HepG2 (cell line): Measurements from ENCODE around the gene DQX1. TPM values are rescaled to one million over a fixed set of nuclear protein-coding genes. Genes with fewer than 3 reads are reported as not detected.

Experiments used
- DNMT3B ChIP-seq: conservative IDR thresholded peaks from 2 replicates; pipeline ENCODE4 v1.6.1; 2016; ENCODE audit warnings: missing biosample characterization, control low read depth
- ELF3 ChIP-seq: IDR thresholded peaks from 2 replicates; pipeline ENCODE4 v1.6.1; 2016; ENCODE audit warnings: missing genetic modification reagents, missing compliant biosample characterization
- HHEX ChIP-seq: IDR thresholded peaks from 2 replicates; pipeline ENCODE4 v1.6.1; 2016; ENCODE audit warnings: control low read depth
- HINFP ChIP-seq: sonication (generic); formaldehyde crosslinking; IDR thresholded peaks from 2 replicates; pipeline ENCODE4 v1.4.0; 2020; ENCODE audit warnings: low read depth, mild to moderate bottlenecking, missing genetic modification reagents
- KDM5A ChIP-seq: fragments of 200-600 bp; sonication (generic); IDR thresholded peaks from 2 replicates; pipeline ENCODE4 v1.7.0; 2018; ENCODE audit warnings: antibody characterized with exemption, mild to moderate bottlenecking, low read length, borderline replicate concordance
- KLF9 ChIP-seq: IDR thresholded peaks from 2 replicates; pipeline ENCODE4 v1.6.1; 2016; ENCODE audit warnings: low read depth
- PITX1 ChIP-seq: sonication (generic); formaldehyde crosslinking; IDR thresholded peaks from 2 replicates; pipeline ENCODE4 v1.5.1; 2020; ENCODE audit warnings: mild to moderate bottlenecking, missing genetic modification reagents
- SOX13 ChIP-seq, 3 experiments: fragments of 450-650 bp in 1 of 3; sonication (generic) in 1 of 3; formaldehyde crosslinking in 1 of 3; IDR thresholded peaks in 2 of 3; conservative IDR thresholded peaks in 1 of 3; 2 replicates each; pipeline versions ENCODE4 v1.5.0 to v1.6.1; 2016 to 2020; ENCODE audit warnings: antibody characterized with exemption in 1 of 3, mild to moderate bottlenecking in 1 of 3, missing compliant biosample characterization in 1 of 3, missing genetic modification reagents in 1 of 3, moderate library complexity in 1 of 3
- SOX5 ChIP-seq: IDR thresholded peaks from 2 replicates; pipeline ENCODE4 v1.6.1; 2016; ENCODE audit warnings: borderline replicate concordance
- ZBTB39 ChIP-seq: sonication (generic); formaldehyde crosslinking; IDR thresholded peaks from 2 replicates; pipeline ENCODE4 v1.5.0; 2020; ENCODE audit warnings: missing genetic modification reagents
- ZBTB46 ChIP-seq: sonication (generic); formaldehyde crosslinking; IDR thresholded peaks from 2 replicates; pipeline ENCODE4 v1.4.0; 2020; ENCODE audit warnings: mild to moderate bottlenecking, missing genetic modification reagents, borderline replicate concordance
- ZKSCAN8 ChIP-seq: IDR thresholded peaks from 2 replicates; pipeline ENCODE4 v1.6.1; 2016; ENCODE audit warnings: borderline replicate concordance, missing genetic modification reagents, missing compliant biosample characterization
- ZNF10 ChIP-seq: sonication (generic); formaldehyde crosslinking; IDR thresholded peaks from 2 replicates; pipeline ENCODE4 v1.4.0; 2020; ENCODE audit warnings: mild to moderate bottlenecking, low read depth, missing genetic modification reagents, borderline replicate concordance
- ZNF24 ChIP-seq: fragments of 450-650 bp; IDR thresholded peaks from 2 replicates; pipeline ENCODE4 v1.6.1; 2017; ENCODE audit warnings: antibody characterized with exemption, mild to moderate bottlenecking
- ZNF329 ChIP-seq: sonication (generic); formaldehyde crosslinking; IDR thresholded peaks from 2 replicates; pipeline ENCODE4 v1.9.0; 2021; ENCODE audit warnings: low read depth, mild to moderate bottlenecking, missing genetic modification reagents
- ZNF761 ChIP-seq: sonication (generic); formaldehyde crosslinking; conservative IDR thresholded peaks from 2 replicates; pipeline ENCODE4 v1.4.0; 2020; ENCODE audit warnings: mild to moderate bottlenecking, missing genetic modification reagents
- ZNF780A ChIP-seq: sonication (generic); formaldehyde crosslinking; IDR thresholded peaks from 2 replicates; pipeline ENCODE4 v1.8.0; 2022; ENCODE audit warnings: mild to moderate bottlenecking, missing genetic modification reagents, moderate library complexity
- ZSCAN5A ChIP-seq: sonication (generic); formaldehyde crosslinking; IDR thresholded peaks from 2 replicates; pipeline ENCODE4 v1.8.0; 2022; ENCODE audit warnings: mild to moderate bottlenecking, missing genetic modification reagents, borderline replicate concordance
- polyA plus RNA-seq, 8 experiments: library from polyadenylated mRNA; depleted of rRNA in 3 of 8; stranded (reverse) in 7 of 8; unstranded in 1 of 8; fragments of >200 nt; fragmentation: Illumina TruSeq in 4 of 8; extraction: Trizol in 4 of 8; gene quantifications; 2 replicates each; pipeline versions ENCODE4 v1.2.1 to v1.2.3, GENCODE V29; 2011 to 2016; ENCODE audit warnings: low read depth in 4 of 8, missing spikeins in 1 of 8, mixed read lengths in 1 of 8; ENCODE audit not compliant: insufficient read depth in 1 of 8
- total RNA-seq, 5 experiments: library from RNA; depleted of rRNA; stranded (reverse); fragments of >200 nt; fragmentation: Illumina TruSeq; extraction: Trizol; gene quantifications; 2 replicates each; pipeline ENCODE4 v1.2.3, GENCODE V29; 2016; ENCODE audit warnings: low read depth in 1 of 5
- TF ChIP-seq, protein P1 (sequence below): sonication (generic); formaldehyde crosslinking; IDR thresholded peaks from 2 replicates; pipeline ENCODE4 v1.5.0; 2020; ENCODE audit warnings: mild to moderate bottlenecking, missing genetic modification reagents, borderline replicate concordance

Gene DQX1
- total and polyA plus RNA-seq, 2 of the 13 experiments (the other 11 are each of a cell fraction or from before 2014, with no cell fraction given): 27.6 to 89.8 TPM

DNA sequence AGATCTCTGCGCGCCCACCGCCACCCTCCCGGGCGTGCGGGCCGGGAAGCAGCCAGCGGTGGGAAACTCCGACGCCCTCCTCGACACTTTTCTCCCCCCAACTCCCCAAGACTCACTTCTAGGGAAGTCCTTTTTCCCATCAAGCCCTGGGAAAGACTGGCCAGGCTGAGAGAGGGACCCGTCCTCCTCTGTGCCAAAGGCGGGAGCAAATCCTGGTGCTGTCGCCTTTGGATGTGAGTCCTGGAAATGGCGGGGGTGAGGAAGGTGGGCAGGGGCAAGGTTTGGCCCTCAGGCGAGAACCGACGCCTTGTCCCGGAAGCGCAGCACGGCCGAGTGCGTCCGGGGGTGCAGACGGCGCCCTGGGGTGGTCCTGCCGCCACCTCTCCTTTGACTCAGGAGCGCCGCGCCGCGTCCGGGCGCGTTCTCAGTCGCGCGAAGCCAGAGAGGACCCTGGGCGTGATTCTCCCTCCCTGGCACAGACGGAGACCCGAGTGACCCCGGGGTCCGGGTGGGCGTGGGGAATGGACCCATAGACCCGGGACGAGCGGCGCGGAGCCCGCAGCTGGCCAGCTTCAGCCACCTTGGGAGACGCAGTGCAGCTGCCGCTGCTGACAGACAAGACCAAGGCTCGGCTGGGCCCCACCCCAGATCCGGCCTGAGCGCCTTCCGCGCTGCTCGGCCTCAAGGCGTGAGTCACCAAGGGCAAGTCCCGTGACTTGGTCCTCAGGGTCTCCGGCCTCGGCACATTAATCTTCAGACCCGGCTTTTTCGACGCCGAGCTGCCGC, 23.1 kb downstream of the DQX1 start (continued):
- TF ChIP-seq KLF9 (CRISPR knock-in tag): 0 out of 2 replicates have a peak, but pooled peaks have one; percentile 49
- TF ChIP-seq ZNF761: no peak; the same call in 1 of the 2 replicates
- no peak for TF ChIP-seq ZNF10 (CRISPR knock-in tag)
- TF ChIP-seq KDM5A: peak; percentile 82
- peak; percentile 41; the same call in 1 of the 2 replicates for TF ChIP-seq ELF3
- TF ChIP-seq HINFP (CRISPR knock-in tag): no peak
- TF ChIP-seq ZBTB39 (CRISPR knock-in tag): peak; percentile 95; the same call in 1 of the 2 replicates
- TF ChIP-seq DNMT3B (CRISPR knock-in tag): no peak
- TF ChIP-seq ZNF329 (CRISPR knock-in tag): peak; percentile 55; the same call in 1 of the 2 replicates
- TF ChIP-seq ZNF24: no peak
- 0 out of 2 replicates have a peak, but pooled peaks have one; percentile 47 for TF ChIP-seq ZNF780A (CRISPR knock-in tag)
- 0 out of 2 replicates have a peak, but pooled peaks have one; percentile 29 for TF ChIP-seq HHEX (CRISPR knock-in tag)
- TF ChIP-seq ZSCAN5A (CRISPR knock-in tag): peak; percentile 59; the same call in 1 of the 2 replicates
- no peak for TF ChIP-seq SOX5
- TF ChIP-seq, protein P1, sequence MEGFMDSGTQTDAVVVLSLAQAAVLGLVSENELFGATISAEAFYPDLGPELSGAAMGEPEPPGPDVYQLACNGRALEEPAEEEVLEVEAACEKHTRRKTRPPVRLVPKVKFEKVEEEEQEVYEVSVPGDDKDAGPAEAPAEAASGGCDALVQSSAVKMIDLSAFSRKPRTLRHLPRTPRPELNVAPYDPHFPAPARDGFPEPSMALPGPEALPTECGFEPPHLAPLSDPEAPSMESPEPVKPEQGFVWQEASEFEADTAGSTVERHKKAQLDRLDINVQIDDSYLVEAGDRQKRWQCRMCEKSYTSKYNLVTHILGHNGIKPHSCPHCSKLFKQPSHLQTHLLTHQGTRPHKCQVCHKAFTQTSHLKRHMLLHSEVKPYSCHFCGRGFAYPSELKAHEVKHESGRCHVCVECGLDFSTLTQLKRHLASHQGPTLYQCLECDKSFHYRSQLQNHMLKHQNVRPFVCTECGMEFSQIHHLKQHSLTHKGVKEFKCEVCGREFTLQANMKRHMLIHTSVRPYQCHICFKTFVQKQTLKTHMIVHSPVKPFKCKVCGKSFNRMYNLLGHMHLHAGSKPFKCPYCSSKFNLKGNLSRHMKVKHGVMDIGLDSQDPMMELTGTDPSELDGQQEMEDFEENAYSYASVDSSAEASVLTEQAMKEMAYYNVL (CRISPR knock-in tag): peak; percentile 67
- TF ChIP-seq ZBTB46 (CRISPR knock-in tag): no peak; the same call in 1 of the 2 replicates
- TF ChIP-seq PITX1 (CRISPR knock-in tag): peak; percentile 55; the same call in 1 of the 2 replicates
- TF ChIP-seq ZKSCAN8 (CRISPR knock-in tag): no peak
- peak; percentile 35; the same call in 1 of the 2 replicates for TF ChIP-seq SOX13 (IDR thresholded peaks at IDR 0.05)
- peak in 1 of 2 experiments; percentile 3; a peak in 1 of 4 replicates for TF ChIP-seq SOX13 (CRISPR knock-in tag; conservative IDR thresholded peaks at IDR 0.05 in 1 of 2, IDR thresholded peaks at IDR 0.05 in 1 of 2)
